Gastroesophageal sphincter (tissue), 3 donors: ENCODE measurements around the gene PNMA6A.

Experiments used
- POLR2AphosphoS5 ChIP-seq: sonication (generic); formaldehyde crosslinking; IDR thresholded peaks from one replicate; pipeline ENCODE4 v1.6.1; 2017; ENCODE audit warnings: antibody characterized with exemption
- TF ChIP-seq, protein P1 (sequence below), 4 experiments: fragments of 200-600 bp in 2 of 4; fragments of 450-650 bp in 2 of 4; sonication (generic) in 1 of 4; IDR thresholded peaks; one replicate each; pipeline ENCODE4 v1.5.1; 2017 to 2019; ENCODE audit warnings: antibody characterized with exemption in 4 of 4, mild to moderate bottlenecking in 2 of 4, moderate library complexity in 2 of 4

DNA sequence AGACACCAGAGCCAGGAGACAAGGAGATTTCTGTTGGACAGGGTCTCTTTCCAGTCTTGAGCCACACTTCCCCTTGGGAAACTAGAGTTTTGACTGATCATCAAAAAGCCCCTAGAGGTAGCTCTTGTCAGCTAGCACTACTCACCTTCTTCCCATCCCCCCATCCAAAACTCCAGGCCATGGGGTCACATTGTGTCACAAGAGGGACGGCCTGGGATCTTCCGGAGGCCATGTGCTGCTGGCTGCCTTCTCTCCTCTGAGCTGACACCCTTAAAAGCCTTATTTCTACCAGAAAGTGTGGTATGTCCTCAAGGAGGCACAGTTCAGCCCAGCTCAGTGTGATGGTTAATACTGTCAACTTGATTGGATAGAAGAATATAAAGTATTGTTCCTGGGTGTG is 8.2 kb upstream of the PNMA6A start:
- TF ChIP-seq, protein P1, sequence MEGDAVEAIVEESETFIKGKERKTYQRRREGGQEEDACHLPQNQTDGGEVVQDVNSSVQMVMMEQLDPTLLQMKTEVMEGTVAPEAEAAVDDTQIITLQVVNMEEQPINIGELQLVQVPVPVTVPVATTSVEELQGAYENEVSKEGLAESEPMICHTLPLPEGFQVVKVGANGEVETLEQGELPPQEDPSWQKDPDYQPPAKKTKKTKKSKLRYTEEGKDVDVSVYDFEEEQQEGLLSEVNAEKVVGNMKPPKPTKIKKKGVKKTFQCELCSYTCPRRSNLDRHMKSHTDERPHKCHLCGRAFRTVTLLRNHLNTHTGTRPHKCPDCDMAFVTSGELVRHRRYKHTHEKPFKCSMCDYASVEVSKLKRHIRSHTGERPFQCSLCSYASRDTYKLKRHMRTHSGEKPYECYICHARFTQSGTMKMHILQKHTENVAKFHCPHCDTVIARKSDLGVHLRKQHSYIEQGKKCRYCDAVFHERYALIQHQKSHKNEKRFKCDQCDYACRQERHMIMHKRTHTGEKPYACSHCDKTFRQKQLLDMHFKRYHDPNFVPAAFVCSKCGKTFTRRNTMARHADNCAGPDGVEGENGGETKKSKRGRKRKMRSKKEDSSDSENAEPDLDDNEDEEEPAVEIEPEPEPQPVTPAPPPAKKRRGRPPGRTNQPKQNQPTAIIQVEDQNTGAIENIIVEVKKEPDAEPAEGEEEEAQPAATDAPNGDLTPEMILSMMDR (IDR thresholded peaks at IDR 0.05), result no peak
- no peak for TF ChIP-seq POLR2AphosphoS5
